22Rv1 (cell line): Measurements from ENCODE around the gene TUFT1.

Source experiments
- H3K27ac ChIP-seq: fragments of 450-650 bp; 2 replicates; pipeline ENCODE4 v1.5.1; 2017
- ZFX ChIP-seq: fragments of 450-650 bp; IDR thresholded peaks from 2 replicates; pipeline ENCODE4 v1.6.1; 2017; ENCODE audit warnings: antibody characterized with exemption, borderline replicate concordance
- TF ChIP-seq, protein P1 (sequence below): fragments of 450-650 bp; IDR thresholded peaks from 2 replicates; pipeline ENCODE4 v1.5.1; 2017; ENCODE audit warnings: mild to moderate bottlenecking

The TUFT1 gene

DNA sequence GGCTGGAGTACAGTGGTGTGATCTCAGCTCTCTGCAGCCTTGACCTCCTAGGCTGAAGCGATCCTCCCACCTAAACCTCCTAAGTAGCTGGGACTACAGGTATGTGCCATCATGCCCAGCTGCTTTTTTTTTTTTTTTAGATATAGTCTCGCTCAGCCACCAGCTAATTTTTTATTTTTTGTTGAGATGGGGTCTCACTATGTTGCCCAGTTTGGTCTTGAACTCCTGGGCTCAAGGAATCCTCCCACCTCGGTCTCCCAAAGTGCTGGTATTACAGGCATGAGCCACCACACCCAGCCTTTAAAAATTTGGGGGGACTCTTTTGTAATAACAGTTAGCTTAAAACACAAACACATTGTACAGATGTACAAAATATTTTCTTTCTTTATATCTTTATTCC lies 70.0 kb downstream of the TUFT1 start:
- TF ChIP-seq, protein P1, sequence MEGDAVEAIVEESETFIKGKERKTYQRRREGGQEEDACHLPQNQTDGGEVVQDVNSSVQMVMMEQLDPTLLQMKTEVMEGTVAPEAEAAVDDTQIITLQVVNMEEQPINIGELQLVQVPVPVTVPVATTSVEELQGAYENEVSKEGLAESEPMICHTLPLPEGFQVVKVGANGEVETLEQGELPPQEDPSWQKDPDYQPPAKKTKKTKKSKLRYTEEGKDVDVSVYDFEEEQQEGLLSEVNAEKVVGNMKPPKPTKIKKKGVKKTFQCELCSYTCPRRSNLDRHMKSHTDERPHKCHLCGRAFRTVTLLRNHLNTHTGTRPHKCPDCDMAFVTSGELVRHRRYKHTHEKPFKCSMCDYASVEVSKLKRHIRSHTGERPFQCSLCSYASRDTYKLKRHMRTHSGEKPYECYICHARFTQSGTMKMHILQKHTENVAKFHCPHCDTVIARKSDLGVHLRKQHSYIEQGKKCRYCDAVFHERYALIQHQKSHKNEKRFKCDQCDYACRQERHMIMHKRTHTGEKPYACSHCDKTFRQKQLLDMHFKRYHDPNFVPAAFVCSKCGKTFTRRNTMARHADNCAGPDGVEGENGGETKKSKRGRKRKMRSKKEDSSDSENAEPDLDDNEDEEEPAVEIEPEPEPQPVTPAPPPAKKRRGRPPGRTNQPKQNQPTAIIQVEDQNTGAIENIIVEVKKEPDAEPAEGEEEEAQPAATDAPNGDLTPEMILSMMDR: no peak
- TF ChIP-seq ZFX: no peak
- no peak overlapping the region for H3K27ac ChIP-seq

DNA sequence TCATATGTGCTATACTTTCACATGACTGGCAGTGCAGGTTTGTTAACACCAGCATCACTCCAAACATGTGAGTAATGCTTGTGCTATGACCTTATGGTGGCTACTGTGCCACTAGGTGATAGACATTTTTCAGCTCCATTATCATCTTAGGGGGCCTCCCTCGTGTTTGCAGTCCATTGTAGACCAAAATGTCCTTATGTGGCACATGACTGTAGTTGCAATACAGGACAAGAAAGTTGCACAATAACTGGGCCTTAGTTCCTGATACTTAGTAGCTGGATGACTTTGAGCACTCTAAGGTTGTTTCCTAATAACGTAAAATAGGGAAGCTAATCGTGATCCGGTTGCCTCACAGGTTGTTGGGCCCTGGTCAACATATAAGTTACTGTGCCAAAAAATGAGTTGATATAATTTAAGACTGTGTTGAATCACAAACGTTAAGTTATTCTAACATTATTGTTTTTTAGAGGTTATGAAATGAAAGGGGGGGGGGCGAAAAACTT lies 71.2 kb downstream of the TUFT1 start:
- TF ChIP-seq, protein P1: no peak
- TF ChIP-seq ZFX: no peak
- H3K27ac ChIP-seq: peak overlapping the region; percentile 66

DNA sequence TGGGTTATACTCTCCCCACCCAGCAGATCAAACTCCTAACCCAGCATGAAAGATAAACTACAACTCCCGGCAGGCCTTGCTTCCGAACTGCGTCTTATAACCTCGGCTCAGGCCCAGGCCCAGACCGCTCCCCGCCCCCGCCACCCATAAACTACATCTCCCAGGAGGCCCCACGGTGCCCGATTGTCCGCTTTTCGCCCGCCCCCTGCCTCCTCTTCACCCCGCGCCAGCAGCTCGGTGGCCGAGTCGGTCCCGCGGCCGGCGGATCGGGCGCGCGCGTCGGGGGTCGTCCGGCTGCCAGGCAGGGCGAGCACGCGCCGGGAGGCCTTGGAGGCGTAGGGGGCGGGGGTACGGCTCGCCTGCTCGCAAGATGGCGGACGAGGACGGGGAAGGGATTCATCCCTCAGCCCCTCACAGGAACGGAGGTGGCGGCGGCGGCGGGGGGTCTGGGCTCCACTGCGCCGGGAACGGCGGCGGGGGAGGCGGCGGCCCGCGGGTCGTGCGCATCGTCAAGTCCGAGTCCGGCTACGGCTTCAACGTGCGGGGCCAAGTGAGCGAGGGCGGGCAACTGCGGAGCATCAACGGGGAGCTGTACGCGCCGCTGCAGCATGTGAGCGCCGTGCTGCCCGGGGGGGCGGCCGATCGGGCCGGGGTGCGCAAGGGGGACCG lies 71.9 kb downstream of the TUFT1 start, which contains the start of gene SNX27:
Gene SNX27, plus strand, starts transcription at position 219 of the 669 bp plus-strand sequence. Its CDS starts 152 bp downstream, at position 371.
- H3K27ac ChIP-seq: peak within 1 kb of the TSS; percentile 66
- TF ChIP-seq, protein P1: no peak
- no peak for TF ChIP-seq ZFX

GRCh38 chr1:151612501-151613281 lies 72.6 kb downstream of the TUFT1 start:
- H3K27ac ChIP-seq: peak overlapping the region; percentile 66

DNA sequence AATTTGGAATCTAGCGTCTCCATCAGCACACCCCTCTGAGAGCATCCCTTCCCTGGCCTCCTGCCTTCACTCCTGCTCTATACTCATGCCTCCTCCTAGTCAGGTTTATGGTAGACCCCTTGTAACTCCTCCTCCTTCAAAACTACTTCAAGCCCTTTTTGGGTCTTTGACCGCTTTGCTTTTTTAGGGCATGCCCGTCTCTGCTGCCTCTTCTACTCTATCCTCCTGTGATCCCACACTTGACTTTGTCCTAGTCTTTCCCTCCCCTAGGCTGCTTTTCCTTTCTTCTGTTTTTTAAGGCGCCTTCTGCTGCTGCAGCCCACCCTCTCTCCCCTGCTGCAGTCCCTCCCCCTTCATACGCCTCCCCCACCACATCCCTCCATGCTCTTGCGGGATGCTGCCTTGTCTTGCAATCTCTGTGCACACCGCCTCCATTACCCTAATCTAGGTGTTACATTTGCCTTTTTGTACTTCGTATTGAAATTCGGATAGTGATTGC lies 73.2 kb downstream of the TUFT1 start:
- TF ChIP-seq ZFX: no peak
- TF ChIP-seq, protein P1: no peak
- no peak overlapping the region for H3K27ac ChIP-seq

More at GRCh38 chr1:151612501-151613281, 72.6 kb downstream of the TUFT1 start:
- no peak for TF ChIP-seq ZFX
- TF ChIP-seq, protein P1: no peak

- no peak for TF ChIP-seq ZFX
- TF ChIP-seq, protein P1: no peak
Measured at GRCh38 chr1:151615711-151616504, 75.8 kb downstream of the TUFT1 start.

More at GRCh38 chr1:151615711-151616504, 75.8 kb downstream of the TUFT1 start:
- H3K27ac ChIP-seq: peak overlapping the region; percentile 73
